ENCODE measurements around the gene MYL12B. TPM values are rescaled to one million over a fixed set of nuclear protein-coding genes. Genes with fewer than 3 reads are reported as not detected.

The MYL12B gene
- total RNA-seq, 1 experiment from 2014 or later, result 166 TPM

DNA sequence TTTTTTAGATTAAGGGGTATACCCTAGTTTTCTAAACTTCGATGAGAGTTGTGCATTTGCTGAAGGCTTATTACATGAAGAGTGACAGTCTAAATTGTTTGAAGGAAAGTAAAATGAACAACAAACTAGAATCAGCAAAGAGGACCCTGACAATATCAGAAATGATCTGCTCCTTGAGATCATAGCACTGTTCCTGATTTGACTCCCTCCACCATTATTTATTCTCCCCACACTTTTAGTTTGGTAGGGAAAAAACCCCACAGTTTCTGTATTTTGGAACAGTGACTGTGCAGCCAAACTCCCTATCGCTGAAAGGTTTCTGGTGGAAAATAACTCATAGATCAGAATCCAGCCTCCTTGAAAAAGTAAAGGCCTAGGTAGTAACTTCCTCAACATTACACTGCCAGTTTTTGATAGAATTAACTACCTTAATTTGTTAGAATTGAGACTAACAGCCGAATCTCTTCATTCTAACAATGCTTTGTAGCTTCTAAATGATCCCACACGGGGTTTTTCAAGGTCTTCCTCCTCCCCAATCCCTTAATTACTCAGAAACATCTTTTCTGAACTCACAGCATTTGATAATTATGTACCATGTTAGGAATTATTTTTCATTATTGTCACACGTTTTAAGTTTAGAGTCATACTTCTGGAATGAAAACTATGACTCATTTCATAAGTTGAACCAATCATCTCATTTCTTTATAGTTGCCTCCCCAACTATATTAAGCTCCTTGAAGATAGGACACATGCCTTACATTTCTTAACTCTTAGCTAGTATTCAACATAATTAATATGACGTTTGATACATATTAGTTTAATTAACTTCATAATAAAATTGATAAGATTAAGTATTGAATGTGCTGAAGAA, 11.5 kb upstream of the MYL12B start:
- Histone ChIP-seq H3K9ac (ENCODE audit: extremely low read depth, insufficient read length, low read length) (no peak overlapping the region), H3K56ac (ENCODE audit: insufficient read length, low read depth, low read length) (no peak overlapping the region), H4K5ac (ENCODE audit: insufficient read length, low read depth, low read length) (no peak overlapping the region), H2BK12ac (ENCODE audit: insufficient read length, low read depth, low read length) (no peak overlapping the region), H2AFZ (ENCODE audit: low read length) (no peak overlapping the region), H3K18ac (ENCODE audit: insufficient read length, low read depth, low read length) (no peak overlapping the region), H3K23ac (ENCODE audit: insufficient read length, low read depth, low read length) (no peak overlapping the region), H3K27ac (ENCODE audit: insufficient read length, low read depth, low read length) (no peak overlapping the region), H2BK20ac (ENCODE audit: low read depth, low read length, poor library complexity, severe bottlenecking) (no peak overlapping the region), H3K27me3 (ENCODE audit: insufficient read depth, low read length) (no peaks in the 10 kb centered on the region), H2BK120ac (ENCODE audit: low read depth, low read length, poor library complexity, severe bottlenecking) (no peak overlapping the region), H3K79me2 (ENCODE audit: insufficient read depth, low read length) (peaks cover 20% of the 10 kb centered on the region; the same call in 1 of the 2 replicates), H4K8ac (replicated peaks; ENCODE audit: insufficient read length, low read depth, low read length) (no peak overlapping the region), H3K79me1 (ENCODE audit: insufficient read depth, low read depth, low read length, poor library complexity, severe bottlenecking) (no peaks in the 10 kb centered on the region), H3K4me2 (ENCODE audit: insufficient read depth, insufficient read length, low read length) (no peak overlapping the region), H2AK5ac (ENCODE audit: insufficient read length, low read length) (no peak overlapping the region), H3T11ph (ENCODE audit: low read length) (no peak overlapping the region), H3K4me1 (ENCODE audit: insufficient read depth, low read length) (no peaks in the 10 kb centered on the region), H4K91ac (ENCODE audit: insufficient read length, low read depth, low read length) (no peak overlapping the region), H2BK15ac (ENCODE audit: low read depth, low read length) (no peak overlapping the region), H3K14ac (ENCODE audit: insufficient read depth, low read length) (no peak overlapping the region), H3K9me3 (ENCODE audit: control insufficient read depth, low read depth, low read length) (no peaks in the 10 kb centered on the region), H2BK5ac (ENCODE audit: insufficient read length, low read length) (no peak overlapping the region), H3K23me2 (ENCODE audit: insufficient read length, low read depth, low read length, poor library complexity, severe bottlenecking) (peaks cover 10% of the 10 kb centered on the region), H3K4ac (ENCODE audit: low read depth, low read length) (no peak overlapping the region), H4K20me1 (ENCODE audit: control insufficient read depth, insufficient read depth, insufficient read length) (no peaks in the 10 kb centered on the region)
- H3K4me3 Mint-ChIP-seq, result no peak overlapping the region
- no peak for DNase-seq
- no peaks in the 10 kb centered on the region for H3K9me3 Mint-ChIP-seq
- peak overlapping the region in 1 of 3 experiments; percentile 48; a peak in 1 of 7 replicates for H3K27ac Mint-ChIP-seq
- no peaks in the 10 kb centered on the region for H3K27me3 Mint-ChIP-seq (ENCODE audit: low read depth)
- peaks cover 26% of the 10 kb centered on the region in 2 experiments for H3K4me1 Mint-ChIP-seq
- H3K36me3 Mint-ChIP-seq (ENCODE audit: insufficient read depth in 1 of 3, low read depth in 3 of 3), result peaks cover 28 to 41% (median 39%) of the 10 kb centered on the region in 3 experiments
- TF ChIP-seq, protein P1, sequence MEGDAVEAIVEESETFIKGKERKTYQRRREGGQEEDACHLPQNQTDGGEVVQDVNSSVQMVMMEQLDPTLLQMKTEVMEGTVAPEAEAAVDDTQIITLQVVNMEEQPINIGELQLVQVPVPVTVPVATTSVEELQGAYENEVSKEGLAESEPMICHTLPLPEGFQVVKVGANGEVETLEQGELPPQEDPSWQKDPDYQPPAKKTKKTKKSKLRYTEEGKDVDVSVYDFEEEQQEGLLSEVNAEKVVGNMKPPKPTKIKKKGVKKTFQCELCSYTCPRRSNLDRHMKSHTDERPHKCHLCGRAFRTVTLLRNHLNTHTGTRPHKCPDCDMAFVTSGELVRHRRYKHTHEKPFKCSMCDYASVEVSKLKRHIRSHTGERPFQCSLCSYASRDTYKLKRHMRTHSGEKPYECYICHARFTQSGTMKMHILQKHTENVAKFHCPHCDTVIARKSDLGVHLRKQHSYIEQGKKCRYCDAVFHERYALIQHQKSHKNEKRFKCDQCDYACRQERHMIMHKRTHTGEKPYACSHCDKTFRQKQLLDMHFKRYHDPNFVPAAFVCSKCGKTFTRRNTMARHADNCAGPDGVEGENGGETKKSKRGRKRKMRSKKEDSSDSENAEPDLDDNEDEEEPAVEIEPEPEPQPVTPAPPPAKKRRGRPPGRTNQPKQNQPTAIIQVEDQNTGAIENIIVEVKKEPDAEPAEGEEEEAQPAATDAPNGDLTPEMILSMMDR (conservative IDR thresholded peaks at IDR 0.05), result no peak
- no CpG with 5 or more reads among the region's 6 CpGs for WGBS (ENCODE audit: extremely low coverage, insufficient read length, low lambda C conversion rate)

Measured in H9 (cell line).